HG02610 (cell line): ENCODE results near the gene TEX9.

Experiments
- ATAC-seq: cut with Tn5 transposase; IDR thresholded peaks from one replicate; pipeline ENCODE4 v1.9.1; 2021; ENCODE audit warnings: mild to moderate bottlenecking, moderate library complexity; ENCODE audit not compliant: unreplicated experiment

The TEX9 gene

GRCh38 chr15:56440214-56440770 is 75.1 kb downstream of the TEX9 start:
- no peak for ATAC-seq

- no peak for ATAC-seq
These were observed 77.1 kb downstream of the TEX9 start for GRCh38 chr15:56442354-56442753.

- no peak for ATAC-seq
These were observed 80.5 kb downstream of the TEX9 start for GRCh38 chr15:56445746-56446145.

- no peak for ATAC-seq
These were observed 89.6 kb downstream of the TEX9 start for GRCh38 chr15:56454836-56455235.

GRCh38 chr15:56456229-56456628 is 91.0 kb downstream of the TEX9 start:
- ATAC-seq, result no peak

- ATAC-seq, result no peak
These were observed 93.9 kb downstream of the TEX9 start for GRCh38 chr15:56459096-56459495.

- no peak for ATAC-seq
These were observed 94.8 kb downstream of the TEX9 start for GRCh38 chr15:56460071-56460470.

GRCh38 chr15:56460947-56461346 is 95.7 kb downstream of the TEX9 start:
- ATAC-seq, result no peak

- peak; percentile 99 for ATAC-seq
These were observed 99.8 kb downstream of the TEX9 start, which contains the start of gene MNS1 for GRCh38 chr15:56464893-56465520. Gene MNS1, minus strand, starts transcription at chr15:56465137. Its CDS starts 165 bp downstream, at chr15:56464972.

GRCh38 chr15:56467616-56468015 is 102.4 kb downstream of the TEX9 start:
- no peak for ATAC-seq

- peak; percentile 57 for ATAC-seq
These were observed 103.2 kb downstream of the TEX9 start for GRCh38 chr15:56468401-56468800.

- no peak for ATAC-seq
These were observed 104.3 kb downstream of the TEX9 start for GRCh38 chr15:56469483-56469882.

GRCh38 chr15:56471440-56472069 is 106.3 kb downstream of the TEX9 start:
- no peak for ATAC-seq

- ATAC-seq, result no peak
These were observed 107.1 kb downstream of the TEX9 start for GRCh38 chr15:56472278-56472677.

- ATAC-seq, result no peak
These were observed 107.8 kb downstream of the TEX9 start for GRCh38 chr15:56473017-56473416.

- ATAC-seq, result no peak
These were observed 110.1 kb downstream of the TEX9 start for GRCh38 chr15:56475351-56475750.
